ENCODE results near the gene LSM6.

The LSM6 gene

DNA sequence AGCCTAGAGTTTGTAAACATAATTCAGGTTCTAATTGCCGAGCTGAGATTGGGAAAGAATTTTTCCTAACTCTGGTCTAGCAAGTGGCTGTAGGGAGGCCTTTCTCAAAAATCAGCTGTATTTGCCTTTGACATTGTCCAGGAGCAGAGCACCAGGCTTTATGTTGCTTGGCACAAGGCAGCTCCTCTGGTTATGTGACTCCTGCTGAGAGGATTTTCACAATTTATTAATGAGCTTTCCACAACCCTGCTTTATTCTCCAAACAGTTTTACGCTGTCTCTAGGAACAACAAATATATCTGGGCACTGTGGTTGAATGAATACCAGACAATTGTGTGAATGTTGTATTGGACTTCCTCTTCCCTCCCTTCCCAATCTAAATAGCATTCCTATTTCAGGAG is 14.9 kb downstream of the LSM6 start:
- no peak for DNase-seq

DNA sequence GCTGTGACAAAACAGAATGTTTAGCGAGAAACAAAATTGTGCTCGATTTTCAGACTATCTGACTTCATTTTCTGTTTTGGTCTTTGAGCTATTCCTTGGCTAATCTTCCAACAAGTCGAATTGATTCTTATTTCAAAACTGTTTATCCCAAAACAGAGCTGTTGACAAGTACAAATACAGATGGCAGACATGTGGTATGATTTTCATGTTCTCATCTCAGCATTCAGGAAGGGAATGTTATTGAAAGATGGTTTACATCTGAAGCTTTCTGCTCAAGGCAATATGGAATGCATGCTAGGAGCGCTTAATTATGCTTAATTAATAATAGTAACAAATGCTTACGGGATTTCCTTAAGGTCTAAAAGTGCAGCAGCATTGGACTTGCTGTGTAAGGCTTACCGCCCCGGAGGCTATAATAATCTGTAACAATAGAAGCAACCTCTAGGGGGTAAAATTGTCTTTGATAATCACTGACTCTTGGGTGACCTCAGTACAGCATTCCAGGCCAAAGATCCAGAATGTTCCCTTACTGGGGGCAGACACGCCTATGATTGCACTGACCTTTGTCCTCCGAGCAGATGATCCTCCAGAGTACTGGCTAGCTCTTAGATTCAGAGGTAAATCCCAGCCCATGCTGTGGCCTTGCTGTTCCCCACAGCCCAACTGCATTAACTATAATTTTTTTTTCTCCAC is 16.4 kb downstream of the LSM6 start:
- no peak for DNase-seq

DNA sequence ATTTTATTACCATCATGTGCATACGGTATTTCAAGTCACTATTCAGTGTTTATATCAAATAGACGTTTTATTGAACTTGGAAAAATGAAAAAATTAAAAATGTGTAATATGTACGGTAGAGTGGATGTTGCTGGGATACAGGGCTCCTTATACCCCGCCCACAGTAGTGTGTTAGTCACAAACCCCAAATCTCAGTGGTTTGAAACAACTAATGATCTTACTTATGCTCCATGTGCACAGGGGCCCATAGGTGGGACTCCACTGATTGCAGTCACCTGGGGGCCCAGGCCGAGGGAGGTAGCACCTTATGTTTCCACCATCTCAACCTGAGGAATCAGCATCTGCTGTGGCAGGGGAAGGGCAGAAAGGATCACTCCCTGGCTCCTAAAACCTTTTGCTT is 18.1 kb downstream of the LSM6 start:
- DNase-seq = no peak

DNA sequence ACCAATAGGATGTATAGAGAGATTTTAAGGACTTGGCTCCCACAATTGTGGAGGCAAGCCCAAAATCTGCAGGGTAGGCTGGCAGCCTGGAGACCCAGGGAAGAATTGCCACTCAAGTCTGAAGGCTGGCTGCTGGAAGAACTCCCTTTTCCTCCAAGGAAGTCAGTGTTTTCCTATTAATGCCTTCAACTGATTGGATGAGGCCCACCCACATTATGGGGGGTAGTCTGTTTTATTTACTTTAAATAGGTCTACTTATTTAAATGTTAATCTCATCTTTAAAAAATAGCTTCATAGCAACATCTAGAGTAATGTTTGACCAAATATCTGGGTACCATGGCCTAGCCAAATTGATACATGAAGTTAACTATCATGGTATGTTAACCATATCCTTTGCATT is 18.7 kb downstream of the LSM6 start:
- DNase-seq = no peak

DNA sequence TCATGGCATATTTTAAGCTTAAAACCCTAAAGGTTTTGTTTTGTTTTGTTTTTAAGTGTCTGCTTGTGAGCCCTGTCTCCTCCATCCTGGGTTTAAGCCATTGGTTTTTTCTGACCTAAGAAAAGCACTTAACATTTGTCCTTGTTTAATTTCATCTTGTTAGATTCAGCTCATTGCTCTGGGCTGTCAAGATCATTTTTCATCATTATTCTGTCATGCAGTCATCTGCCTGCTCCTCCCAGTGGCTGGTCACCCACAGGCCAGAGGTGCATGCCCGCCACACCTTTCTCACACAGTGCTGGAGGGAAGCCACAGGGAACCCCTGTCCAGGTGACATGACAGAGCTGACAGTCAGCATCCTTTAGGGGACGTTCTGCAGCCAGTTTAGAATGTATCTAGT is 27.1 kb downstream of the LSM6 start:
- DNase-seq = no peak

DNA sequence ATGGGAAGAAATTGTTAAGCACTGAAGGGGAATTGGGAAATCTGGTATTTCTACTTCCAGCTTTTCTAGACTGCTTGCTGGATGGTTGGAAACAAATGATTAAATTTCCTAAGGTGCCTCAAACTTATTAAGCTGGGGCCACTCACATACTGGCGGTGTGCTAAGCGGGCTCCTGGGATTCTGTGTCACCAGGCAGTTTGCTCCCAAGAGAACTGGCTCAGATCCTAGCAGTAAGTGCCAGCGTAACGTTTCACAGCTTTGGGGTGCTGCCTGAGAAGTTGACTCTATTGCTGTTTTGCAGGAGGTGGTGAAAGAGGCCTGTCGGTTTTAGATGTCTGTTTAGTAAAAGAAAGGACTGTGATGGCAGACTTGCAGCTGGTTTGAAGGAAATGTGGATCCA is 31.9 kb downstream of the LSM6 start:
- DNase-seq = no peak

DNA sequence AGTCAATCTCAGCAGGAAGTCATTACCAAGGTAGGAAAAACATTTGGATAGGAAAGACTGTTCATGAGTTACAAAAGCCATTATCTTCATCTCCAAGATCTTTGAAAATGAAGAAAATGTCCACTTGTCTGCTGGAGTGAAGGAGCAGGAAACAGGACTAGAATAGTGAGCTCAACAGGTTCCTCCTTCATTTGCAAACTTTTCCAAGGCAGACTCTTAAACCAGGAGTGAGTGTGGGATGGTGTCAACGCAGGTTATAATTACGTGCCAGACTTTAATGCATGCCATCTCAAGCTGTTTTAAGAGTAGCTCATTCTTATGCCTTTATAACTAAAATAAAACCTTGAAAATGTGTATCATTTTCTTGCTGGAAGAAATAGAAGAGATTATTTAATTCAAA is 35.4 kb downstream of the LSM6 start:
- DNase-seq = no peak

DNA sequence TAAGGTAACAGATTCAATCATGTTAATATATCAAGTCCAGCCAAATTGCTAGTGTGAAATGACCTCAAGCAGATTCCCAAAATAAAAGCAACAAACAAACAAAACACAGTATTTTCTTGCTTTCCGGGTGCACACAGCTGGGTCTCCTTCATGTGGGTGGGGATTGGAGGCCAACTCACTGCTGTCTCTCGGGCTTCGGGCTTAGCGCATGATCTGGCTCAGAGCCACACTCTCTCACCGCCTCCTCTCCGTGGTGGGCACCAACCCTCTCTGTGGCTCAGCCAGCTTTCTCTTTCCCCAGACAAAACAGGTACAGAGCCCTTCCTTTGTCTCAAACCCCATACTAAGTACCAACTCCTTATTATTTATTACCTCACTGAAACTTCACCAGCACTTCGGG is 35.9 kb downstream of the LSM6 start:
- DNase-seq = no peak

DNA sequence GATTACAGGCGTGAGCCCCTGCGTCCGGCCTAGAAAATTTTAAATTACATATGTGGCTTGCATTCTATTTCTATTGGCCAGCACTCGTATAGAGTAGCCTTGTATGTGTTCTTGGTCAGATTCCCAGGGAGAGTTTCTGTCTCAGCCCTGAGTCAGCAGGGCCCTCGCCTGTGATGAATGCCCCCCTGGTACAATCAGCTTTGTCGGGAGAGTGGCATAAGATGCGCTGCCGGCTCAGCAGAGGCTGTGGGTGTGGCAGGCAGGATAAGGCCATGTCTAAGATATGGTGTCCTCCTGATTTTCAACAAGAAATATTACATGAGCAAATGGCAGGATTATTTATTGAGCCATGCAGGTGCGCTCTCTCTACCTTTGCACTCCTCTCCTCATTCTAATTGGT is 37.3 kb downstream of the LSM6 start:
- no peak for DNase-seq

DNA sequence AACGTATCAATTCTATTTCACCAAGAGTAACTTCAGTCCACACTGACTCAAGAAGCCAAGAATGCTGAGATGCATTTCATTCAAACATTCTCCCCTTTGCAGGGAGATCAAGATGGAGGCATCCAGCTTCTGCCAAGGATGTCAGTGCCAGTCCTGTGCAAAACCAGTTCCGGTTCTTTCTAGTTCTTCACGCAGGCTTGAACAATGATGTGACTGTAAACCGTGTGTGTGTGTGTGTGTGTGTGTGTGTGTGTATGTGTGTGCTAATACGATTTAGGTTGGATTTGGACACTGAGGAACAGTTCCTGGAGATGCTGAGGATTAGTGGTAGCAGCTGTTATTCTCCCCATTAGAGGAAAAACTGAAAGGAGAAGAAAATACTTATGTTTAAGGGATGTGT is 38.7 kb downstream of the LSM6 start, which contains the start of gene REELD1:
Gene REELD1, plus strand, starts transcription at position 301 of the 400 bp plus-strand sequence. CDS start 2,415 bp downstream, outside the sequence.
- DNase-seq = no peak

DNA sequence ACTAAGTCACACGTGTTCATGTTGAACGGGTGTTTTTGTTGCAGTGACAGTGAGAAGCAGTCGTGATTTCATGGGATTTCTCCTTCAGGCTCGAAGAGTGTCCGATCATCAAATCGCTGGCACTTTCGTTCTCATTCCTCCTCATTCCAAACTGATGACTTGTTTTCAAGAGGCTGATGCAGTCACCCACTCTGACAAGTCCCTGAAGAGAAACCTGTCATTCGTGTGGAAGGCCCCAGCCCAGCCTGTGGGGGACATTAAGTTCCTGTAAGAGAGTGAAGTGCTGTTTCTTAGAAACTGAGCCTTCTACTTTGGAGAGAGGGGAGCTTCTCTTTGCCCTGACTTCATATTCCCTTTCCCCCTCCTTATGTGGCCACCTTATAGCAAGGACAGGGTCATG is 46.8 kb downstream of the LSM6 start:
- no peak for DNase-seq

DNA sequence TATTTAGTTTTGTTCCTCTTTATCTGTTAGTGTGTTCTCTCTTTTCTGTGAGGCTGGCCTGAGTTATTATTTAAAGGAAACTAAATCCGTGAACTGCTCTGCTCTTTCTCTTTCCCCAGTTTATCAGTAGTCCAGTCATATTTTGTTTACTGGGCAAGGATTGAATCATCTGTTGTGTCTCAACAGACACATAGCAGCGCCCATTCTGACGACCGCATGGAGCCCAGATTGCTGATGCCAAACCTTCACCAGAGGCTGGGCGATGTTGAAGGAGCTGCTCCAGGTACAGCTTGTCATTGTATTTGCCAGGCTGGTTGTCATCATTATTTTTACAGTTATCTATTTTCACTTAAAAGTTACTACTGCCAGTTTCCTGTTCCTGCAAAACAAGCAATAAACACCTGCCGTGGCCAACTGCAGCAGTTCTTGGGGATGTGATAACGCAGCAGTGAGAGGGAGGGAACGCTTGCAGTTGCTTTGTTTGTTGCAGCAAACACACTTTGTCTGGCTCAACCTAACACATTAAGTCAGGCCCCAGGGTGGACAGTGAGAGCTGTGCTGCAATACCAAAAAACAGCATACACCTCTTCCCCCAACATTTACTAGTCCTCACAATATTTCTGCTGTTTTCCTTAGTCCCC is 48.9 kb downstream of the LSM6 start:
- no peak for DNase-seq

DNA sequence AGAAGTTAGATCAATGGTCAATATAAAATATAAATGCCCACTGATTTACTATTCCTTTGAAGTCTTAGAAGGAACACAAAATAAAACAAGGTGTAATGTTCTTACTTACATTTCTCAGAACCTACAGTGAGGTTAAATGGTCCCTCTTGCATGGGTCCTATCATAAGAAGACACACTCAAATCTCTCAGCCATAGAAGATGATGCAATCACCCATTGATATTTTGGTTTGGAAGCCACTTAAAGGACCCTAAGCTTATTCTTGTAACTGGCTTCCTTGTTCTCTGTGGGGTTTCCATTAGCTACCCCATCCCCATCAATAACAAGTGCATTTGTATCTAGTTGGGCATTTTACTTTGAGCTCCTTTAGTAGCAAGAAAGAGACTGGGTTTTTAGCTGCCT is 53.9 kb downstream of the LSM6 start:
- DNase-seq = no peak

DNA sequence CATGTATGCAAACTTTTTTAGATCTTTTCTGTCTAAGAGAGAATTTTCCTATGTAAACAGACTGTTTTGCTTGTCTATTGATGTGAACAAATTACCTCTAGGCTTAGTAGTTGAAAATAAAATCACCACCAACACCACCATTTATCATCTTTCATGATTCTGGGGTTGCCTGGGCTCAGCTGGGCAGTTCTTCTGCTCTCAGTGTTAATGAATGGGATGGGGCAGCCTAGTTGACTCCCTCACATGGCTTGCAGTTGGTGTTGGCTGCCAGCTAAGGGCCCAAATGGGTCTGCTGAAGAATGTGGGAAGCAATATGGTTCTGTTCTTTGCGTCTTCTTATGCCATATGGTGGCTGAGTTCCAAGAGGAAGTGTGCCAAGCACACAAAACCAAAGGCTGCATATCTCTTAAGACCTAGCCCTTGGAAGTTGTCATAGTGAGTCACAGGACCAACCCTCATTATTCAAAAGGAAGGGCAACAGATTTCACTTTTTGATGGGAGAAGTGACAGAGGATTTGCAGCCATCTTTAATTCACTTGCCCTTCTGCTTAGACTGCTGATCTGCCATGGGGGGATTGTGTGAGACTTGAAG is 56.7 kb downstream of the LSM6 start:
- DNase-seq = no peak

DNA sequence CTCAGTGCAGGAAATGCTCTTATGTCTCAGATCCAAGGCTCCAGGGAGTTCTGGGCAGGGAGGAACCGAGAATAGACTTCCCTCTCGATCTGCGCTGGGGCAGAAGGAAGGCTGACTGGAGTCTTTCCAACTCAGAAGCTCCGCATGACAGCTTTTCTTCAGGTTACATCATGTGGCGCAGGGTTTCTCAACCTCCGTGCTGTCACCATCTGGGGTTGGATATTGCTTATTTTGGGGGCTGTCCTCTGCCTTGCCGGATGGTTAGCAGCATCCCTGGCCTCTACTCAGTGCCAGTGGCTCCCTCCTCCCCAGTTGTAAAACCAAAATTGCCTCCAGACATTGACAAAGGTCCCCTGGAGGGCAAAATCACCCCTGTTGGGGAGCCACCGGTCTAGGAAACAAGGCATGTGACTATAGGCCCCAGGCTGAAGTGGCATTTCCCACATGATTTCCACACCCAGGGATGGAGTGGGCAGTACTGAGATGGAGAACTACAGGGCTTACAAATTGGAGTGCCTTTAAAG is 60.2 kb downstream of the LSM6 start:
- no peak for DNase-seq

DNA sequence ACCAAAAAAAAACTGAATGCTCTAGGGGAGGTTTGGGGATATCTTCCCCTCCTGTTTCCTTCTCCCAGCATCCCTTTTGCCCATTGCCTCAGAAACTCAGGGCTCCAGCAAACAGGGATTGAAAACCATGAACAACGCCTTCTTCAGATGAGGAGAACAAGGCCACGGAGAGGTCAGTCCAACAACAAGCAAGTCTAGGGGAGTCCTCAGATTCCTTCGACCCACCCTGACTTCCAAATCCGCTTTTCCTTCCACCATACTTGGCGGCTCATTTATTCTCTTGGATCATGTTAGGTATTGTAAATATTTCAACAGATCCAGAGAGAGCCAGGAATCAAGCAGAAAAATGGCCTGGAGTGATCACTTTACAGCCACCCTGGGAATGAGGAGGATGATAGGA is 60.7 kb downstream of the LSM6 start:
- no peak for DNase-seq

DNA sequence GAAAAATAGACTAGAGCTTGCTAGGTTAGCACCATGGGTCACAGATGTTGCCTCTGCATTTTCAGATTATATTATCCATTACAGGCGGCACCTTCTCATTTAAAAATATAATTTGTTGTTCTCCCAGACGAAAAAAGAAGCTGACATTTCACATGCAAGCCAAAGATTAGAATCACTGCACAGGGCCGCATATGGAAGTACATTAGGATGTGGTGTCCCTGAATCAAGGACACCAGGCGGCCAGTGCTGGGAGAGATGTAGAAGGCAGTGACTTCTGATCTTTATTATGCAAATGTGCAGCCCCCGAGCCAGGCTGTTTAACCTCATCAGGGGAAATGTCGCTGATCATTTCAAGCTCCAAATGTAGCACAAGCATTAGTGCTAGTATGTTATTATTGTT is 61.6 kb downstream of the LSM6 start:
- DNase-seq = no peak

DNA sequence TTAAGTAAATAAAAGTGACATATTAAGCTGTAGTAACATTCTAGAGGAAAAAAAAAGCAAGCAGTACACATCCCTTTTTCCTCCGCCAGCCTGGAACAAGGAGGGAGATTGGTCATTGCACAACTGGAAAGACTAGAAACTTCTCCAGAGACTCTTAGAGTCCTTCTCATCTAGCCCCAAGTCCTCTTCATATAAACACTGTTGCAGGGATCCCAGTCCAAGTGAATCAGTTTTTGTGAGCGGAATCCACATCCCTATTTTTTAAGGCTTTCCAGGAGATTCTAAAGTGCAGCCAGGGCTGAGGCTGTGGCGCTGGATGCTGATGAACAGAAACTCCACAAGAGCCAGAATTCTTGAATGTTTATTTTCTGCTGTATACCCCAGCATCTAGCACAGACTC is 62.6 kb downstream of the LSM6 start:
- no peak for DNase-seq

Measured in NCI-H510A (cell line).